Astrocyte (in vitro differentiated cells and primary cell): ENCODE results near the gene BSND.

Source experiments
- CTCF ChIP-seq: IDR thresholded peaks from 2 replicates; pipeline ENCODE4 v1.5.1; 2011; ENCODE audit warnings: low read depth, mild to moderate bottlenecking, inconsistent platforms, low read length, moderate library complexity; ENCODE audit not compliant: insufficient read depth
- EZH2 ChIP-seq: IDR thresholded peaks from 2 replicates; pipeline ENCODE4 v1.6.1; 2012; ENCODE audit warnings: mild to moderate bottlenecking, low read length, inconsistent platforms; ENCODE audit not compliant: insufficient read depth

- TF ChIP-seq CTCF (no peak), EZH2 (peak; percentile 93)
Observed at GRCh38 chr1:55039342-55040082, 40.8 kb downstream of the BSND start, which contains the start of gene PCSK9.
